Aorta (tissue), 5 donors: Measurements from ENCODE around the gene CD33. TPM values are rescaled to one million over a fixed set of nuclear protein-coding genes. Genes with fewer than 3 reads are reported as not detected.
A peak's percentile ranks its signal among the peaks of the same experiment; 100 is the strongest.
"Not testable (repeated sequence)": the region's sequence is repeated elsewhere in the genome, so short reads cannot be mapped to it uniquely, and the experiment has no call there.

Experiments
- ATAC-seq: fragments of 200-7000 bp; cut with Tn5 transposase; one replicate; pipeline ENCODE4 v1.9.1; 2022; ENCODE audit warnings: moderate library complexity; ENCODE audit not compliant: low FRiP score
- DNase-seq, 2 donors: peaks; one replicate each; pipeline ENCODE4 v3.0.0-alpha.2; 2020
- H3K27ac ChIP-seq, 2 donors: one replicate each; pipeline ENCODE4 v1.5.1; 2013; ENCODE audit warnings: low read length in 2 of 2, mild to moderate bottlenecking in 2 of 2, moderate library complexity in 2 of 2, control low read depth in 1 of 2, inconsistent platforms in 1 of 2, low read depth in 1 of 2
- H3K27me3 ChIP-seq, 2 donors: one replicate each; pipeline ENCODE4 v1.6.1; 2013; ENCODE audit warnings: control low read depth in 1 of 2, low read length in 1 of 2, mild to moderate bottlenecking in 1 of 2, moderate library complexity in 1 of 2; ENCODE audit not compliant: insufficient read depth in 2 of 2, control insufficient read depth in 1 of 2
- H3K36me3 ChIP-seq, 2 donors: one replicate each; pipeline ENCODE4 v1.6.1; 2013; ENCODE audit warnings: control low read depth in 1 of 2, low read length in 1 of 2, mild to moderate bottlenecking in 1 of 2; ENCODE audit not compliant: insufficient read depth in 2 of 2, control insufficient read depth in 1 of 2
- H3K4me1 ChIP-seq, 2 donors: one replicate each; pipeline ENCODE4 v1.6.1; 2013; ENCODE audit warnings: low read length in 2 of 2, control low read depth in 1 of 2, mild to moderate bottlenecking in 1 of 2, moderate library complexity in 1 of 2; ENCODE audit not compliant: insufficient read depth in 2 of 2, control insufficient read depth in 1 of 2
- H3K4me3 ChIP-seq, 2 donors: one replicate each; pipeline ENCODE4 v1.5.1; 2013; ENCODE audit warnings: low read length in 2 of 2, control low read depth in 1 of 2, mild to moderate bottlenecking in 1 of 2
- H3K9me3 ChIP-seq: one replicate; pipeline ENCODE4 v1.6.1; 2013; ENCODE audit warnings: mild to moderate bottlenecking, low read length; ENCODE audit not compliant: control insufficient read depth
- WGBS, 2 donors: extraction: QIAGEN DNeasy Blood & Tissue Kit; methylation state at CpG; one replicate each; pipeline ENCODE4 v1.1.7; 2013; 5-methylcytosine and 5-hydroxymethylcytosine counted together
- intact Hi-C, 2 donors: fragments of 100-400 bp; cut with DNase I; formaldehyde crosslinking; loops; one replicate each; pipeline versions ENCODE4 v1.14.2 to v1.15.0; 2022
- long read RNA-seq, 2 donors: library from polyadenylated mRNA; unstranded; transcript quantifications; one replicate each; pipeline ENCODE4 v2.0.0, GENCODE V29; 2020 to 2021
- polyA plus RNA-seq, 2 donors: library from polyadenylated mRNA; stranded (reverse); fragments of 200-250 nt; gene quantifications; one replicate each; pipeline ENCODE4 v1.2.3, GENCODE V29; 2013
- total RNA-seq, 2 donors: library from RNA; stranded (reverse); fragmentation: NEBNext Ultra II Directional; extraction: Animal tissue kit (Norgen Biotek cat#: 25700); gene quantifications; one replicate each; pipeline ENCODE4 v1.2.1, GENCODE V29; 2021
- donor health status: healthy with polysubstance abuse.
- donor health status: Bipolar disorder and iron deficiency.
- donor health status: DM: no; HTN: no; CAD: no.
- donor health status: DM: no; HTN: no; CAD: no.
- donor health status: DM: yes; HTN: yes; CAD: no.

Gene CD33
- 10 to 100 TPM in 1 of 2 donors, 1 to 10 TPM in 1; 7.7 to 15.0 TPM for total RNA-seq
- 1 to 10 TPM; 1.4 to 7.9 TPM for polyA plus RNA-seq
- long read RNA-seq, donor 1, partial matches to known transcripts = 10 of 14 reads
- long read RNA-seq, donor 1, other reads (novel, unspliced or antisense) = 3 of 14 reads
- long read RNA-seq, donor 2, partial matches to known transcripts = 0 of 2 reads
- long read RNA-seq, donor 2, other reads (novel, unspliced or antisense) = 2 of 2 reads

DNA sequence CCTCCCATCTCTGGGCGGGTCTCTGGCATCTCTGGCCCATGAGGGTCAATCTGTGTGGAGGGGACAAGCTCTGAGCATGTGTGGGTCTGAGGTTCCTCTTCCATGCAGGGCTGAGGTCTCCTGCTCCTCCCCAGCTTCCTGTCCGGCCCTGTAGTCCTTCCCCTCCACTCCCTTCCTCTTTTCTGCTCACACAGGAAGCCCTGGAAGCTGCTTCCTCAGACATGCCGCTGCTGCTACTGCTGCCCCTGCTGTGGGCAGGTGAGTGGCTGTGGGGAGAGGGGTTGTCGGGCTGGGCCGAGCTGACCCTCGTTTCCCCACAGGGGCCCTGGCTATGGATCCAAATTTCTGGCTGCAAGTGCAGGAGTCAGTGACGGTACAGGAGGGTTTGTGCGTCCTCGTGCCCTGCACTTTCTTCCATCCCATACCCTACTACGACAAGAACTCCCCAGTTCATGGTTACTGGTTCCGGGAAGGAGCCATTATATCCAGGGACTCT, at the start of gene CD33:
TSS of gene CD33 (plus strand) at position 183 of the 496 bp plus-strand sequence. CDS start at position 222, 39 bp downstream.
- DNase-seq (peak in 1 of 2 donors; percentile 62), ATAC-seq (peak; percentile 66)
- H3K27me3 ChIP-seq, H3K27ac ChIP-seq, H3K9me3 ChIP-seq, H3K36me3 ChIP-seq, intact Hi-C loops, H3K4me3 ChIP-seq, H3K4me1 ChIP-seq: not testable (repeated sequence)
- WGBS, 2 donors = 71 to 76% methylated on average over 11 of the region's 11 CpGs

- no peak for ATAC-seq
These were observed 45.6 kb upstream of the CD33 start for GRCh38 chr19:51179256-51179655.

GRCh38 chr19:51181377-51181912, 43.4 kb upstream of the CD33 start:
- DNase-seq (peak in 1 of 2 donors; percentile 26), ATAC-seq (no peak)
- Histone ChIP-seq H3K4me3 (no peak overlapping the region), H3K27me3 (no peaks in the 10 kb centered on the region), H3K4me1 (no peaks in the 10 kb centered on the region), H3K36me3 (no peaks in the 10 kb centered on the region), H3K27ac (no peak overlapping the region), H3K9me3 (no peaks in the 10 kb centered on the region)
- WGBS, 2 donors = 92 to 93% methylated on average over 38 to 39 of the region's 39 CpGs
- intact Hi-C loops = no loop called here

More at GRCh38 chr19:51179256-51179655, 45.6 kb upstream of the CD33 start:
- Histone ChIP-seq H3K4me1 (no peaks in the 10 kb centered on the region), H3K36me3 (no peaks in the 10 kb centered on the region), H3K4me3 (no peak overlapping the region), H3K9me3 (no peaks in the 10 kb centered on the region), H3K27me3 (no peaks in the 10 kb centered on the region), H3K27ac (no peak overlapping the region)
- intact Hi-C loops = no loop called here
- WGBS, 2 donors = 10 to 11% methylated on average over 1 of the region's 1 CpG
- DNase-seq = peak in 1 of 2 donors; percentile 4

- no peak overlapping the region for H3K27ac ChIP-seq
- no peaks in the 10 kb centered on the region for H3K27me3 ChIP-seq
- H3K4me3 ChIP-seq = no peak overlapping the region
- intact Hi-C loops = no loop called here
- DNase-seq (peak in 1 of 2 donors; percentile 18), ATAC-seq (no peak)
- no peaks in the 10 kb centered on the region for H3K4me1 ChIP-seq
- no peaks in the 10 kb centered on the region for H3K9me3 ChIP-seq
- H3K36me3 ChIP-seq = no peaks in the 10 kb centered on the region
- WGBS, 2 donors = 51 to 68% methylated on average over 31 of the region's 31 CpGs
These were observed 42.9 kb upstream of the CD33 start for GRCh38 chr19:51181913-51182419.

DNA sequence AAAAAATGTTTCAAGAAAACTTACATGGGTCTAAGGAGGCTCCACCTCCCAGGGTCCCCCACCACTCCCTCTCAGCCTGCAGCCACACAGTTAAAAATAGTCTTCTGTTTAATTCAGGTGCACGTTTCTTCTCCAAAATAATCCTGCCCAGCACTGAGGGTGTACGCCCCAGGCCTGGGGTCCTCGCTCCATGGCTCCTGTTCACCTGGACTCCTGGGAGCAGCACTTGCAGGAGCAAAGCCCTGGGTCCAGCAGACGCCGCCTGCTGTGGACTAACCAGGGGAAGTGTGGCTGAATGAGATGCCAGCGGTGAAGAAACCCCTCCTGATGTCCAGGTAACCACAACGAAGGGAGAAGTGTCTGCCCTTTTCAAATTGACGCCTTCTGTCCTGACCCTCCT, 41.3 kb upstream of the CD33 start:
- Histone ChIP-seq H3K36me3 (no peaks in the 10 kb centered on the region), H3K27ac (no peak overlapping the region), H3K4me1 (no peaks in the 10 kb centered on the region), H3K9me3 (no peaks in the 10 kb centered on the region), H3K27me3 (no peaks in the 10 kb centered on the region), H3K4me3 (no peak overlapping the region)
- intact Hi-C loops = no loop called here
- DNase-seq = peak in 1 of 2 donors; percentile 15
- 69 to 76% methylated on average over 8 of the region's 8 CpGs for WGBS, 2 donors
- ATAC-seq = no peak

GRCh38 chr19:51185069-51185867, 39.6 kb upstream of the CD33 start:
- DNase-seq (peak in 1 of 2 donors; percentile 31), ATAC-seq (no peak)
- no peaks in the 10 kb centered on the region for H3K4me1 ChIP-seq
- no peak overlapping the region for H3K27ac ChIP-seq
- no peaks in the 10 kb centered on the region for H3K36me3 ChIP-seq
- no peaks in the 10 kb centered on the region for H3K27me3 ChIP-seq
- intact Hi-C loops = no loop called here
- H3K4me3 ChIP-seq = no peak overlapping the region
- 78 to 84% methylated on average over 24 to 25 of the region's 25 CpGs for WGBS, 2 donors
- no peaks in the 10 kb centered on the region for H3K9me3 ChIP-seq

DNA sequence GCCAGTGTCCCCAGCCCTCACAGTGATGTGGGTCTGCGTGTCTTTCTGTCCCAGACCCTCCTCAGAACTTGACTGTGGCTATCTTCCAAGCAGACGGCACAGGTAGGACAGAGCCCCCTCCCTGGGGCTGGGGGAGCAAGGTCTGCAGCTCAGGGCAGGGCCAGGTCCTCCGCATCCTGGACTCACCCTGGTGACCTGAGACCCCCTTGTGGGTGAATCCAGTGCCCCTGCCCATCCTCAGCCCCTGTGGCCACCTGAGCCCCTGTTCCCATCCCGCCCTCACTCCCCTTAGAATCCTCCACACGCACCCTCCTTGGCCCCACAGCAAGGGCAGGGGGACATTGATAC, 39.0 kb upstream of the CD33 start:
- 74 to 81% methylated on average over 5 of the region's 5 CpGs for WGBS, 2 donors
- ATAC-seq = no peak
- Histone ChIP-seq H3K27ac (no peak overlapping the region), H3K4me1 (no peaks in the 10 kb centered on the region), H3K4me3 (no peak overlapping the region), H3K27me3 (no peaks in the 10 kb centered on the region), H3K9me3 (no peaks in the 10 kb centered on the region), H3K36me3 (no peaks in the 10 kb centered on the region)
- intact Hi-C loops = no loop called here
- DNase-seq = peak in 1 of 2 donors; percentile 3

DNA sequence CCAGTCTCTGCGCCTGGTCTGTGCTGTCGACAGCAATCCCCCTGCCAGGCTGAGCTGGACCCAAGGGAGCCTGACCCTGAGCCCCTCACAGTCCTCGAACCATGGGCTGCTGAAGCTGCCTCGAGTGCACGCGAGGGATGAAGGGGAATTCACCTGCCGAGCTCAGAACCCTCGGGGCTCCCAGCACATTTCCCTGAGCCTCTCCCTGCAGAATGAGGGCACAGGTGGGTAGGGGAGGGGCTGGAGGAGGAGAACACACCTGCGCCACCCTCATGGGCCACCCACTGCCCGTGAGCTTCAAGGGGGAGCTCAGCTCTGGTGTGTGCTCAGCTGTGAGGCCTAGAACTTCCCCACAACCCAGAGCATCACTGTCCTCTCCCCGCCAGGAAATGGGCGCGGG, 38.6 kb upstream of the CD33 start:
- no peaks in the 10 kb centered on the region for H3K36me3 ChIP-seq
- H3K4me1 ChIP-seq = no peaks in the 10 kb centered on the region
- no peaks in the 10 kb centered on the region for H3K9me3 ChIP-seq
- intact Hi-C loops = no loop called here
- ATAC-seq (no peak), DNase-seq (no peak)
- no peak overlapping the region for H3K27ac ChIP-seq
- no peak overlapping the region for H3K4me3 ChIP-seq
- H3K27me3 ChIP-seq = no peaks in the 10 kb centered on the region
- 68 to 71% methylated on average over 13 of the region's 13 CpGs for WGBS, 2 donors
